ENCODE measurements around the gene MCTP1. TPM values are rescaled to one million over a fixed set of nuclear protein-coding genes. Genes with fewer than 3 reads are reported as not detected.

Gene MCTP1
- total and polyA plus RNA-seq, 10 of the 15 experiments (the other 5 are each of a cell fraction or from before 2014, with no cell fraction given): 12.6 to 45.9 (median 18.8) TPM

- FAIRE-seq (no peak), ATAC-seq (no peak), DNase-seq (ENCODE audit: low read depth, low spot score) (no peak)
- Histone ChIP-seq H3K4me3 (no peak overlapping the region), H3K79me2 (ENCODE audit: control insufficient read depth, insufficient read depth, low read length) (no peaks in the 10 kb centered on the region), H4K20me1 (ENCODE audit: control insufficient read depth, insufficient read depth) (no peaks in the 10 kb centered on the region), H3K4me2 (ENCODE audit: control insufficient read depth, insufficient read depth) (no peak overlapping the region), H3K9me3 (replicated peaks; ENCODE audit: control insufficient read depth, insufficient read depth, low read length) (no peaks in the 10 kb centered on the region), H3K9ac (ENCODE audit: control insufficient read depth, insufficient read depth, low read length) (no peak overlapping the region), H3K27ac (ENCODE audit: control insufficient read depth, insufficient read depth) (no peak overlapping the region), H3K4me1 (ENCODE audit: control insufficient read depth, insufficient read depth, low read length) (no peaks in the 10 kb centered on the region), H3K27me3 (replicated peaks in 1 of 2; ENCODE audit: control insufficient read depth in 2 of 2, insufficient read depth in 2 of 2, low read length in 1 of 2) (no peaks in the 10 kb centered on the region), H3K36me3 (ENCODE audit: control insufficient read depth in 2 of 2, insufficient read depth in 2 of 2, low read length in 1 of 2) (peaks cover 3 to 4% of the 10 kb centered on the region in 2 experiments; a peak in 2 of 4 replicates), H2AFZ (ENCODE audit: control insufficient read depth, low read depth, low read length) (no peak overlapping the region)
- BruUV-seq (replicated peaks): no TSS peak
- intact Hi-C loops (cut with micrococcal nuclease; ENCODE audit: unreplicated experiment): no loop called here
- CTCF ChIA-PET: interaction anchor here (1.1 to 2.6 kb wide), 2 partner anchors 24 to 25 kb away, joined by 5 to 7 read pairs; no protein-coding TSS in a partner anchor
- TF ChIP-seq, protein P1, sequence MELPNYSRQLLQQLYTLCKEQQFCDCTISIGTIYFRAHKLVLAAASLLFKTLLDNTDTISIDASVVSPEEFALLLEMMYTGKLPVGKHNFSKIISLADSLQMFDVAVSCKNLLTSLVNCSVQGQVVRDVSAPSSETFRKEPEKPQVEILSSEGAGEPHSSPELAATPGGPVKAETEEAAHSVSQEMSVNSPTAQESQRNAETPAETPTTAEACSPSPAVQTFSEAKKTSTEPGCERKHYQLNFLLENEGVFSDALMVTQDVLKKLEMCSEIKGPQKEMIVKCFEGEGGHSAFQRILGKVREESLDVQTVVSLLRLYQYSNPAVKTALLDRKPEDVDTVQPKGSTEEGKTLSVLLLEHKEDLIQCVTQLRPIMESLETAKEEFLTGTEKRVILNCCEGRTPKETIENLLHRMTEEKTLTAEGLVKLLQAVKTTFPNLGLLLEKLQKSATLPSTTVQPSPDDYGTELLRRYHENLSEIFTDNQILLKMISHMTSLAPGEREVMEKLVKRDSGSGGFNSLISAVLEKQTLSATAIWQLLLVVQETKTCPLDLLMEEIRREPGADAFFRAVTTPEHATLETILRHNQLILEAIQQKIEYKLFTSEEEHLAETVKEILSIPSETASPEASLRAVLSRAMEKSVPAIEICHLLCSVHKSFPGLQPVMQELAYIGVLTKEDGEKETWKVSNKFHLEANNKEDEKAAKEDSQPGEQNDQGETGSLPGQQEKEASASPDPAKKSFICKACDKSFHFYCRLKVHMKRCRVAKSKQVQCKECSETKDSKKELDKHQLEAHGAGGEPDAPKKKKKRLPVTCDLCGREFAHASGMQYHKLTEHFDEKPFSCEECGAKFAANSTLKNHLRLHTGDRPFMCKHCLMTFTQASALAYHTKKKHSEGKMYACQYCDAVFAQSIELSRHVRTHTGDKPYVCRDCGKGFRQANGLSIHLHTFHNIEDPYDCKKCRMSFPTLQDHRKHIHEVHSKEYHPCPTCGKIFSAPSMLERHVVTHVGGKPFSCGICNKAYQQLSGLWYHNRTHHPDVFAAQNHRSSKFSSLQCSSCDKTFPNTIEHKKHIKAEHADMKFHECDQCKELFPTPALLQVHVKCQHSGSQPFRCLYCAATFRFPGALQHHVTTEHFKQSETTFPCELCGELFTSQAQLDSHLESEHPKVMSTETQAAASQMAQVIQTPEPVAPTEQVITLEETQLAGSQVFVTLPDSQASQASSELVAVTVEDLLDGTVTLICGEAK (IDR thresholded peaks at IDR 0.05; ENCODE audit: borderline replicate concordance): no peak
- TF ChIP-seq SUPT20H (IDR thresholded peaks at IDR 0.05; ENCODE audit: borderline replicate concordance, control insufficient read depth, low read depth, low read length): no peak
- TF ChIP-seq EZH2 (IDR thresholded peaks at IDR 0.05; ENCODE audit: borderline replicate concordance, control insufficient read depth, low read depth, low read length): no peak
- no peak for TF ChIP-seq CEBPB (IDR thresholded peaks at IDR 0.05; ENCODE audit: borderline replicate concordance in 1 of 2, low read depth in 2 of 2, low read length in 2 of 2)
- no peak for TF ChIP-seq TCF7 (IDR thresholded peaks at IDR 0.05; ENCODE audit: borderline replicate concordance)
- no peak for TF ChIP-seq CREB1 (IDR thresholded peaks at IDR 0.05; ENCODE audit: low read depth)
- RAD21 ChIA-PET (ENCODE audit: unreplicated experiment): no interaction called here
- SMC1A ChIA-PET (ENCODE audit: uncharacterized antibody, unreplicated experiment): interaction anchor here (0.7 to 1.9 kb wide), 6 partner anchors 9 to 236 kb away, joined by 3 to 6 read pairs (median 4); no protein-coding TSS in a partner anchor
- in situ Hi-C loops (cut with MboI): no loop called here
- POLR2A ChIA-PET: no interaction called here
Measured at GRCh38 chr5:94944160-94944559, 340.7 kb downstream of the MCTP1 start.

All from GM12878 (cell line).